ENCODE measurements around the gene GABBR2.

GRCh38 chr9:98332405-98332831 lies 376.3 kb downstream of the GABBR2 start:
- TF ChIP-seq POLR2AphosphoS5 (IDR thresholded peaks at IDR 0.05; ENCODE audit: low read depth, low read length) (no peak), CTCF (IDR thresholded peaks at IDR 0.05) (no peak), TCF12 (IDR thresholded peaks at IDR 0.05) (no peak), ELF1 (IDR thresholded peaks at IDR 0.05) (no peak), YY1 (IDR thresholded peaks at IDR 0.05; ENCODE audit: low read depth) (no peak), SMC3 (IDR thresholded peaks at IDR 0.05; ENCODE audit: low read depth, low read length) (no peak)
